ENCODE results near the gene HSFX3. TPM values are rescaled to one million over a fixed set of nuclear protein-coding genes. Genes with fewer than 3 reads are reported as not detected.

HSFX3 gene
- total RNA-seq, 1 donor from 2014 or later = not detected

GRCh38 chrX:149513825-149514428 is 35.8 kb downstream of the HSFX3 start:
- no peak for DNase-seq (ENCODE audit: low spot score)
- H3K4me3 Mint-ChIP-seq (ENCODE audit: unreplicated experiment) = no peak overlapping the region
- TF ChIP-seq, protein P1, sequence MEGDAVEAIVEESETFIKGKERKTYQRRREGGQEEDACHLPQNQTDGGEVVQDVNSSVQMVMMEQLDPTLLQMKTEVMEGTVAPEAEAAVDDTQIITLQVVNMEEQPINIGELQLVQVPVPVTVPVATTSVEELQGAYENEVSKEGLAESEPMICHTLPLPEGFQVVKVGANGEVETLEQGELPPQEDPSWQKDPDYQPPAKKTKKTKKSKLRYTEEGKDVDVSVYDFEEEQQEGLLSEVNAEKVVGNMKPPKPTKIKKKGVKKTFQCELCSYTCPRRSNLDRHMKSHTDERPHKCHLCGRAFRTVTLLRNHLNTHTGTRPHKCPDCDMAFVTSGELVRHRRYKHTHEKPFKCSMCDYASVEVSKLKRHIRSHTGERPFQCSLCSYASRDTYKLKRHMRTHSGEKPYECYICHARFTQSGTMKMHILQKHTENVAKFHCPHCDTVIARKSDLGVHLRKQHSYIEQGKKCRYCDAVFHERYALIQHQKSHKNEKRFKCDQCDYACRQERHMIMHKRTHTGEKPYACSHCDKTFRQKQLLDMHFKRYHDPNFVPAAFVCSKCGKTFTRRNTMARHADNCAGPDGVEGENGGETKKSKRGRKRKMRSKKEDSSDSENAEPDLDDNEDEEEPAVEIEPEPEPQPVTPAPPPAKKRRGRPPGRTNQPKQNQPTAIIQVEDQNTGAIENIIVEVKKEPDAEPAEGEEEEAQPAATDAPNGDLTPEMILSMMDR (IDR thresholded peaks at IDR 0.05) = no peak
- peaks cover 2% of the 10 kb centered on the region for H3K36me3 Mint-ChIP-seq (ENCODE audit: low read depth)
- H3K4me1 Mint-ChIP-seq (ENCODE audit: low read depth) = peaks cover 2% of the 10 kb centered on the region
- peaks cover 2% of the 10 kb centered on the region for H3K27me3 Mint-ChIP-seq (ENCODE audit: low read depth)
- H3K9me3 Mint-ChIP-seq (ENCODE audit: low read depth) = peaks cover 18% of the 10 kb centered on the region
- no peak overlapping the region for H3K27ac Mint-ChIP-seq (ENCODE audit: unreplicated experiment)

- peaks cover 2% of the 10 kb centered on the region for H3K36me3 Mint-ChIP-seq (ENCODE audit: low read depth)
- no peak overlapping the region for H3K27ac Mint-ChIP-seq (ENCODE audit: unreplicated experiment)
- no peak overlapping the region for H3K4me3 Mint-ChIP-seq (ENCODE audit: unreplicated experiment)
- peaks cover 2% of the 10 kb centered on the region for H3K4me1 Mint-ChIP-seq (ENCODE audit: low read depth)
- H3K9me3 Mint-ChIP-seq (ENCODE audit: low read depth) = peaks cover 13% of the 10 kb centered on the region
- DNase-seq (ENCODE audit: low spot score) = no peak
- H3K27me3 Mint-ChIP-seq (ENCODE audit: low read depth) = peaks cover 2% of the 10 kb centered on the region
- TF ChIP-seq, protein P1 (IDR thresholded peaks at IDR 0.05) = peak; percentile 76
Observed at GRCh38 chrX:149512225-149512885, 37.4 kb downstream of the HSFX3 start.

- peaks cover 3% of the 10 kb centered on the region for H3K9me3 Mint-ChIP-seq (ENCODE audit: low read depth)
- no peak overlapping the region for H3K4me3 Mint-ChIP-seq (ENCODE audit: unreplicated experiment)
- H3K27ac Mint-ChIP-seq (ENCODE audit: unreplicated experiment) = no peak overlapping the region
- TF ChIP-seq, protein P1 (IDR thresholded peaks at IDR 0.05) = no peak
- DNase-seq (ENCODE audit: low spot score) = no peak
- H3K27me3 Mint-ChIP-seq (ENCODE audit: low read depth) = peaks cover 2% of the 10 kb centered on the region
- no peaks in the 10 kb centered on the region for H3K36me3 Mint-ChIP-seq (ENCODE audit: low read depth)
- peaks cover 2% of the 10 kb centered on the region for H3K4me1 Mint-ChIP-seq (ENCODE audit: low read depth)
Observed at GRCh38 chrX:149511081-149511480, 38.6 kb downstream of the HSFX3 start.

GRCh38 chrX:149510386-149510785 is 39.3 kb downstream of the HSFX3 start:
- Mint-ChIP-seq H3K27me3 (ENCODE audit: low read depth) (peaks cover 2% of the 10 kb centered on the region), H3K4me1 (ENCODE audit: low read depth) (peaks cover 5% of the 10 kb centered on the region), H3K27ac (ENCODE audit: unreplicated experiment) (no peak overlapping the region), H3K4me3 (ENCODE audit: unreplicated experiment) (no peak overlapping the region), H3K36me3 (ENCODE audit: low read depth) (no peaks in the 10 kb centered on the region), H3K9me3 (ENCODE audit: low read depth) (peaks cover 3% of the 10 kb centered on the region)
- TF ChIP-seq, protein P1 (IDR thresholded peaks at IDR 0.05) = peak; percentile 48
- DNase-seq (ENCODE audit: low spot score) = no peak

DNA sequence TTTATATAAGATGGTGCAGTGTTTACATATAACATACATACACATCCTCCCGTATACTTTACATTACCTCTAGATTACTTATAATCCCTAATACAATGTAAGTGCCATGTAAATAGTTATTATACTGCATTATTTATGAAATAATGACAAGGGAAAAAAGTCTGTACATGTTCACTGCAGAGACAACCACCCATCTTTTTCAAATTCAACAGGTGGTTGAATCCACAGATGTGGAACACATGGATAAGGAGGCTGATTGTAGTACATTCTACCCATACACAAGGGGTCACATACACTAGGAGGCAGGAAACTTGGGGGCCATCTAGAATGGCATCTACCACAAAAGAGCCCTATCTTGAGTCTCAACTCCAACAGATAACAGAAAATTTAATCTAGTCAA is 41.3 kb downstream of the HSFX3 start:
- Mint-ChIP-seq H3K4me3 (ENCODE audit: unreplicated experiment) (no peak overlapping the region), H3K36me3 (ENCODE audit: low read depth) (no peaks in the 10 kb centered on the region), H3K27ac (ENCODE audit: unreplicated experiment) (no peak overlapping the region), H3K9me3 (ENCODE audit: low read depth) (peaks cover 3% of the 10 kb centered on the region), H3K4me1 (ENCODE audit: low read depth) (peaks cover 11% of the 10 kb centered on the region), H3K27me3 (ENCODE audit: low read depth) (peaks cover 2% of the 10 kb centered on the region)
- TF ChIP-seq, protein P1 (IDR thresholded peaks at IDR 0.05) = no peak
- no peak for DNase-seq (ENCODE audit: low spot score)

Measured in chondrocyte (in vitro differentiated cells).